ENCODE data around the gene MAB21L4.

GRCh38 chr2:240921311-240921994 is 25.5 kb upstream of the MAB21L4 start:
- TF ChIP-seq CTCF (IDR thresholded peaks at IDR 0.05): no peak
- TF ChIP-seq POLR2A (IDR thresholded peaks at IDR 0.05): no peak
